A673 (cell line): ENCODE results near the gene SHQ1. TPM values are rescaled to one million over a fixed set of nuclear protein-coding genes. Genes with fewer than 3 reads are reported as not detected.

Experiments
- BruUV-seq: library from RNA; stranded (reverse); fragments of 400-500 nt; replicated peaks from 2 replicates; lab custom pipeline; 2021; lab: Mats Ljungman, UMichigan
- CTCF ChIA-PET: fragments of 300-600 bp; sonication (Branson Sonifier 250); formaldehyde crosslinking; loops from one replicate; lab custom pipeline; 2022; ENCODE audit warnings: antibody characterized with exemption; lab: Charles Lee
- POLR2A ChIA-PET: fragments of 300-600 bp; sonication (Branson Sonifier 250); formaldehyde crosslinking; loops from one replicate; lab custom pipeline; 2022; ENCODE audit warnings: antibody characterized with exemption; ENCODE audit not compliant: low non-redundant PET; lab: Charles Lee
- DNase-seq: peaks from one replicate; pipeline ENCODE4 v3.0.0-alpha.2; 2015; ENCODE audit warnings: low spot score
- H3K27ac ChIP-seq: fragments of 200-600 bp; sonication (generic); 2 replicates; pipeline ENCODE4 v1.5.1; 2016; ENCODE audit warnings: mixed run types, low read depth, mild to moderate bottlenecking, mixed read lengths, antibody characterized with exemption, low read length; ENCODE audit not compliant: poor library complexity, severe bottlenecking
- H3K27me3 ChIP-seq: fragments of 200-600 bp; sonication (generic); replicated peaks from 2 replicates; pipeline ENCODE4 v1.6.1; 2017; ENCODE audit warnings: mixed run types, low read depth, mild to moderate bottlenecking, mixed read lengths, antibody characterized with exemption, low read length; ENCODE audit not compliant: insufficient read depth, poor library complexity
- H3K36me3 ChIP-seq: fragments of 200-600 bp; sonication (generic); 2 replicates; pipeline ENCODE4 v1.6.1; 2016; ENCODE audit warnings: mixed run types, mild to moderate bottlenecking, mixed read lengths, antibody characterized with exemption, low read length; ENCODE audit not compliant: insufficient read depth, poor library complexity, severe bottlenecking
- H3K4me1 ChIP-seq: fragments of 200-600 bp; sonication (generic); 2 replicates; pipeline ENCODE4 v1.6.1; 2017; ENCODE audit warnings: mixed run types, mild to moderate bottlenecking, mixed read lengths, antibody characterized with exemption, low read length; ENCODE audit not compliant: insufficient read depth, poor library complexity, severe bottlenecking
- H3K4me3 ChIP-seq: fragments of 200-600 bp; sonication (generic); 2 replicates; pipeline ENCODE4 v1.5.1; 2016; ENCODE audit warnings: low read depth, mixed run types, mild to moderate bottlenecking, mixed read lengths, low read length; ENCODE audit not compliant: poor library complexity, severe bottlenecking
- H3K9me3 ChIP-seq: fragments of 200-600 bp; sonication (generic); 2 replicates; pipeline ENCODE4 v1.6.1; 2016; ENCODE audit warnings: mixed run types, low read depth, mild to moderate bottlenecking, mixed read lengths, antibody characterized with exemption, low read length; ENCODE audit not compliant: poor library complexity, severe bottlenecking
- CTCF ChIP-seq: fragments of 300-800, 200-600 bp; sonication (generic); conservative IDR thresholded peaks from 2 replicates; pipeline ENCODE4 v1.5.1; 2017; ENCODE audit warnings: low read depth, mild to moderate bottlenecking, antibody characterized with exemption, low read length, moderate library complexity, mixed read lengths
- EZH2 ChIP-seq: fragments of 200-600 bp; sonication (generic); IDR thresholded peaks from 2 replicates; pipeline ENCODE4 v1.6.1; 2017; ENCODE audit warnings: borderline replicate concordance, low read depth, mild to moderate bottlenecking, mixed read lengths, antibody characterized with exemption, low read length; ENCODE audit not compliant: poor library complexity, severe bottlenecking
- intact Hi-C: fragments of 100-400 bp; cut with micrococcal nuclease; formaldehyde crosslinking; loops from one replicate; pipeline ENCODE4 v1.10.0; 2022; ENCODE audit not compliant: unreplicated experiment
- total RNA-seq: library from RNA; stranded (reverse); gene quantifications from 2 replicates; pipeline ENCODE4 v1.2.3, GENCODE V29; 2021

SHQ1 gene
- total RNA-seq, 1 experiment from 2014 or later: 24.3 TPM

- Histone ChIP-seq H3K27ac (no peak overlapping the region), H3K36me3 (no peaks in the 10 kb centered on the region), H3K27me3 (no peaks in the 10 kb centered on the region), H3K4me3 (no peak overlapping the region), H3K4me1 (peaks cover 26% of the 10 kb centered on the region), H3K9me3 (no peaks in the 10 kb centered on the region)
- BruUV-seq: no TSS peak
- intact Hi-C loops: loop anchor here (5.0 kb wide), 1 partner anchor 98 kb away; no protein-coding TSS in a partner anchor
- TF ChIP-seq EZH2: no peak
- no peak for TF ChIP-seq CTCF
- CTCF ChIA-PET: no interaction called here
- DNase-seq: no peak
- POLR2A ChIA-PET: interaction anchor here (0.7 kb wide), 1 partner anchor 143 kb away, joined by 12 read pairs; no protein-coding TSS in a partner anchor
Measured at GRCh38 chr3:72724070-72724469, 124.2 kb downstream of the SHQ1 start.

GRCh38 chr3:72722930-72723726, 125.1 kb downstream of the SHQ1 start:
- Histone ChIP-seq H3K27ac (peak overlapping the region; percentile 59), H3K4me3 (no peak overlapping the region), H3K36me3 (no peaks in the 10 kb centered on the region), H3K4me1 (peaks cover 26% of the 10 kb centered on the region), H3K9me3 (no peaks in the 10 kb centered on the region), H3K27me3 (no peaks in the 10 kb centered on the region)
- peak; percentile 35 for DNase-seq
- BruUV-seq: no TSS peak
- intact Hi-C loops: loop anchor here (5.0 kb wide), 1 partner anchor 99 kb away; no protein-coding TSS in a partner anchor
- CTCF ChIA-PET: no interaction called here
- POLR2A ChIA-PET: no interaction called here
- no peak for TF ChIP-seq EZH2
- TF ChIP-seq CTCF: no peak

- CTCF ChIA-PET: no interaction called here
- Histone ChIP-seq H3K27ac (peak overlapping the region; percentile 79), H3K9me3 (no peaks in the 10 kb centered on the region), H3K4me1 (peaks cover 26% of the 10 kb centered on the region), H3K27me3 (no peaks in the 10 kb centered on the region), H3K4me3 (no peak overlapping the region), H3K36me3 (no peaks in the 10 kb centered on the region)
- intact Hi-C loops: loop anchor here (5.0 kb wide), 1 partner anchor 100 kb away; no protein-coding TSS in a partner anchor
- TF ChIP-seq EZH2 (no peak), CTCF (no peak)
- no TSS peak for BruUV-seq
- peak; percentile 91 for DNase-seq
- POLR2A ChIA-PET: no interaction called here
Measured at GRCh38 chr3:72721683-72722381, 126.4 kb downstream of the SHQ1 start.
